HG03066 (cell line): Measurements from ENCODE around the gene SPATA4.
"Not testable (repeated sequence)": the region's sequence is repeated elsewhere in the genome, so short reads cannot be mapped to it uniquely, and the experiment has no call there.

Experiments
- ATAC-seq: cut with Tn5 transposase; IDR thresholded peaks from one replicate; pipeline ENCODE4 v1.9.1; 2021; ENCODE audit warnings: low read depth; ENCODE audit not compliant: unreplicated experiment

Gene SPATA4

GRCh38 chr4:176195184-176195978, at the start of gene SPATA4:
Gene SPATA4 (minus strand): TSS chr4:176195585. CDS start chr4:176195562, 23 bp downstream.
- peak; percentile 97 for ATAC-seq

GRCh38 chr4:176242764-176243347, 47.5 kb upstream of the SPATA4 start:
- ATAC-seq = no peak

- no peak for ATAC-seq
Observed at GRCh38 chr4:176241703-176242102, 46.3 kb upstream of the SPATA4 start.

- no peak for ATAC-seq
Observed at GRCh38 chr4:176238826-176239225, 43.4 kb upstream of the SPATA4 start.

GRCh38 chr4:176238157-176238610, 42.8 kb upstream of the SPATA4 start:
- ATAC-seq = no peak

- ATAC-seq = no peak
Observed at GRCh38 chr4:176236946-176237345, 41.6 kb upstream of the SPATA4 start.

GRCh38 chr4:176230836-176231235, 35.5 kb upstream of the SPATA4 start:
- ATAC-seq = no peak

GRCh38 chr4:176229645-176230044, 34.3 kb upstream of the SPATA4 start:
- ATAC-seq = no peak

- ATAC-seq = no peak
Observed at GRCh38 chr4:176226736-176227135, 31.4 kb upstream of the SPATA4 start.

- no peak for ATAC-seq
Observed at GRCh38 chr4:176223561-176223960, 28.2 kb upstream of the SPATA4 start.

GRCh38 chr4:176222149-176222548, 26.8 kb upstream of the SPATA4 start:
- ATAC-seq = no peak

GRCh38 chr4:176217510-176217909, 22.1 kb upstream of the SPATA4 start:
- ATAC-seq = no peak

- not testable (repeated sequence) for ATAC-seq
Observed at GRCh38 chr4:176212351-176212750, 17.0 kb upstream of the SPATA4 start.

- ATAC-seq = no peak
Observed at GRCh38 chr4:176210579-176211296, 15.4 kb upstream of the SPATA4 start.

- no peak for ATAC-seq
Observed at GRCh38 chr4:176210101-176210500, 14.7 kb upstream of the SPATA4 start.

GRCh38 chr4:176209535-176209934, 14.2 kb upstream of the SPATA4 start:
- no peak for ATAC-seq

GRCh38 chr4:176207839-176208238, 12.5 kb upstream of the SPATA4 start:
- no peak for ATAC-seq

GRCh38 chr4:176205299-176205698, 9.9 kb upstream of the SPATA4 start:
- ATAC-seq = no peak

GRCh38 chr4:176198316-176198903, 3.0 kb upstream of the SPATA4 start:
- no peak for ATAC-seq

GRCh38 chr4:176193938-176194337, 1.4 kb downstream of the SPATA4 start:
- no peak for ATAC-seq

- ATAC-seq = no peak
Observed at GRCh38 chr4:176193126-176193525, 2.3 kb downstream of the SPATA4 start.
